Suppressor macrophage (primary cell): ENCODE results near the gene NPHS2.

Source experiments
- DNase-seq, 4 experiments: peaks; one replicate each; pipeline ENCODE4 v3.0.0-alpha.2; 2020 to 2022
- total RNA-seq, 17 experiments: gene quantifications; one replicate each; lab custom pipeline; 2026; ENCODE audit warnings: mixed read lengths in 6 of 17, inconsistent platforms in 3 of 17; lab: John Stamatoyannopoulos, UW

The NPHS2 gene
- 0 to 1.4 (median 0) reads per million in 17 experiments for total RNA-seq

DNA sequence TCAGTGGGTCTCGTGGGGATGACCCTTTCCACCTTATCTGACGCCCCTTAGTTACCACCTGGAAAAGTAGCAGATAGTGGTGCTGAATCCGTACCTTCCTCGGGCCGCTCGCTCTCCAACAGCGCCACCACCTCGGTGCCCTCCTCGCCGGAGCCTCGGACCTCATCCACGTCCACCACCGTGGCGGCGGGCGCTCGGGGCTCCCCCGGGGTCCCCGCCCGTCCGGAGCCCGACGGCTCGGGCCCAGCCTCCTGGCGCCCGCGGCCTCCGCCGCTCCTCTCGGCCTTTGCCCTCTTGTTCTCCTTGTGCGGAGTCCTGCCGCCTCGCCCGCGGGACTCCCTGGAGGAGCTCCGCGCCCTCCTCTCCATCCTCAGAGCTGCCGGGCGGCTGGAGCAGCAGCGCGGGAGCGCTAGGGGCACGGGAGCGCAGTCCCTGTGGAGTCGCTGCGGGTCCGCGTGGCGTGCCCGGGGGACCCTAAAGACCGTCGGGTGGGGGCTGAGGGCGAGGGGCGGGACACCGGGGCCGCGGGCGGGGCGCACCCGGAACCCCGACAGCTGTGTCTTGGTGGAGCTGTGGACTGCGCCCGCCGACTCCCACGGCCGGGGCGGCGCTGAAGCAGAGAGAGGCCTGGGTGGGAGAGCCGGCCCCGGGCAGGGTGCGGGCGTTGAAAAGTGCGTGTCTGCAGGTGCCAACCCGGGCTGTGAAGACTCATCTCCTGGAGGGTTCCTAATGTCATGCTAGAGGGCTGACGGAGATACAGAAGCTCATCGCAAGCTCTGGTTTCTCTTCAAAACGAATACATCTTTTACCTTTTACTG is at the start of gene NPHS2:
Gene NPHS2 (minus strand): TSS at position 452 of the 818 bp plus-strand sequence. CDS start 84 bp downstream, at position 368.
- DNase-seq: no peak

DNA sequence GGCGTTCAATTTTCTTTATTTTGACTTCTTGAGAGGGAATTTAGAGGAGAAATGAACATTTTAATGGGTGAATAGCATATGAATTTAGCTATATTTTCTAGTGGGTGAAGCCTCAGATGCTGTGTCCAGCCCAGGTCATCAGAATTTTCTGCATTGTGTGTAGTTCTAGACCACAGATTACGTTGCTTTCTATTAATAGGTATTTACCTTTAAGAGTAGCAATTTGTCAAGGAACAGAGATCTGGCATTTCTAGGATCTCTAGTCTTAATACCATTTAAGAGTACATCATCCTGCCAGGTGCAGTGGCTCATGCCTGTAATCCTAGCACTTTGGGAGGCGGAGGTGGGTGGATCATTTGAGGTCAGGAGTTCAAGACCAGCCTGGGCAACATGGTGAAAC is 36.6 kb upstream of the NPHS2 start:
- DNase-seq: no peak

GRCh38 chr1:179601093-179601492 is 25.3 kb upstream of the NPHS2 start:
- DNase-seq: no peak

- DNase-seq: peak; percentile 29 to 43 (median 37)
Measured at GRCh38 chr1:179599623-179600249, 24.0 kb upstream of the NPHS2 start.

GRCh38 chr1:179598631-179599030 is 22.9 kb upstream of the NPHS2 start:
- DNase-seq: peak in 2 of 4 experiments; percentile 16 to 19

- peak in 1 of 4 experiments; percentile 5 for DNase-seq
Measured at GRCh38 chr1:179591592-179592580, 16.1 kb upstream of the NPHS2 start, which contains the start of gene TDRD5. TSS of gene TDRD5 (plus strand) at chr1:179591832. CDS start at chr1:179592616, 784 bp downstream.

DNA sequence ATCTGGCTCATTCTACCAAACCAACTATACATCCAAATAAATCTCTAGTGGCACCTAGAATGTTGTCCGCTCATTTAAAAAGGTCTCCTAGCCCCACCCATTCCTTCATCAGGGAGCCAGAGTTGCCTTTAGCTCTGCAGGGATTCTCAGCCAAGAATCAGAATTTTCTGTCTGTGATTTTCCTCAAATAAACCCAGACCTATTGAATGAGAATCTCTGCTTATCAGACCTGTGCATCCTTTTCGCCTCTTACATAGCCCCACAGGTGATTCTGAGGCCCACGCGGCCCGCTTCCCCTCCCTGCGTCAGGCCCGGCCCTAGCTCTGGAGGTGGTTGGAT is 15.5 kb upstream of the NPHS2 start:
- DNase-seq: no peak

DNA sequence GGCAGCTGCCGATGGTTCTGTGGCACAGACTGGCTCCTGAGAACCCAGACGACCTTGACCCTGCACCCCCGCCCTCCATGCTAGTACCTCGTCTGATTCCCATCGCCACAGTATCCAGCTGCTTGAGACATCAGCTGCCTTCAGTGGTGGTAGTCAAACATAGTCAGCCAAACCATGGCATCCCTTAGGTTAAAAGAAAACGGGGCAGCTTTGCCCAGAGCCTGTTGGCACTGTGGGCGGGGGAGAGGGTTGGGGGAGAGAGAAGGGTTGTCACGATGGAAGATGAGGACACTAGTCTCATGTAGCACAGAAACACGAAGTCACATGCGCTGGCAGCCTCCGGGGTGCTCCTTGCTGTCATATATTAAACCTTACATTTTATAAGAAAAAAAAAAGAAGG is 14.9 kb upstream of the NPHS2 start:
- no peak for DNase-seq

DNA sequence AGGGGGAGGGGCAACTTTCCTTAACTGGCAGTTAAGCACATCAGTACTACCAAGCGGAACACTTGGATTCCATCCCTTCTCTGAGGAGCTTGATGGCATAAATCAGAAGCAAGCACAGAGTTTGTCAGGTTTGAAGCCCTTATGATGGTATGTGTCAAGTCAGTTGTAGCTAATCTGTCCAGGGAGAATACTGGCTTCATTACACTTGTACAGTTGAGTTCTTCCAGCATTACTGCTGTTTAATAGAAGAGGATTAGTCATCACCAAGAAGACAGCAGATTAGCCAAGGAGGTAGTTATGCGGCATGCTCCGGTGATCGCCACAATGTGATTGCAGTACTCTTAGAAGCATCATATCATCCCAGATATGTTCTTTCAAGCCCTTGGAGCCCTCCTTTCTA is 13.8 kb upstream of the NPHS2 start:
- DNase-seq: no peak

- no peak for DNase-seq
Measured at GRCh38 chr1:179588425-179589024, 12.8 kb upstream of the NPHS2 start.

- no peak for DNase-seq
Measured at GRCh38 chr1:179587336-179587735, 11.6 kb upstream of the NPHS2 start.

- peak in 2 of 4 experiments; percentile 7 to 30 for DNase-seq
Measured at GRCh38 chr1:179586107-179586823, 10.5 kb upstream of the NPHS2 start.

GRCh38 chr1:179583771-179584320 is 8.1 kb upstream of the NPHS2 start:
- DNase-seq: no peak

- peak in 1 of 4 experiments; percentile 4 for DNase-seq
Measured at GRCh38 chr1:179576509-179576908, 761 bp upstream of the NPHS2 start.

GRCh38 chr1:179558078-179558477 is 17.7 kb downstream of the NPHS2 start:
- no peak for DNase-seq

DNA sequence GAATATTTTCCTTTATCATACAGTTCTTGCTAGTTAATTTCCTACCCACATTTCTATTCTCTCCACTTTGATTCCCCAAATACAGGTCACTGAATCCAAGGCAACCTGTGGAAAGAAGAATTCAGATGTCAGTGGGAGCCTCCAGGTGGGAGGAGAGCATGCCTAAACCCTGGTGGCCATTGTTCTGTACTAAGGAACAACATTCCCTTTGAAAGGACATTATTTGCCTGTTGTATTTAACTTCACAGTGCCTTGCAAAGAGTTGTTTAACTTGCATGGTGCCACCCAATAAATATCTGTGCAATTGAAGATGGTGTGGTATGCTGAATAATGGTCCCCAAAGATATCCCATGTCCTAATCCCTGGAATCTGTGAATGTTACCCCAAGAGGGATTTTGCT is 21.3 kb downstream of the NPHS2 start:
- DNase-seq: no peak

- DNase-seq: peak in 2 of 4 experiments; percentile 3
Measured at GRCh38 chr1:179550746-179551682, 24.7 kb downstream of the NPHS2 start.

GRCh38 chr1:179549368-179549700 is 26.4 kb downstream of the NPHS2 start:
- no peak for DNase-seq

- DNase-seq: no peak
Measured at GRCh38 chr1:179548666-179549367, 26.9 kb downstream of the NPHS2 start.
